CD14-positive monocyte (primary cell): Measurements from ENCODE around the gene ZDHHC19. TPM values are rescaled to one million over a fixed set of nuclear protein-coding genes. Genes with fewer than 3 reads are reported as not detected.

Experiments used
- DNase-seq, 3 donors: peaks; one replicate each; pipeline ENCODE4 v3.0.0-alpha.2; 2011 to 2022
- H2AFZ ChIP-seq: 2 replicates; pipeline ENCODE4 v1.6.0; 2012; ENCODE audit warnings: mild to moderate bottlenecking, low read depth, low read length, inconsistent platforms; ENCODE audit not compliant: insufficient read depth, poor library complexity, severe bottlenecking
- H3K27ac ChIP-seq, 2 donors: 1 replicate in 1 of 2; 2 replicates in 1 of 2; pipeline ENCODE4 v1.5.1; 2012 to 2013; ENCODE audit warnings: low read length in 2 of 2, control low read depth in 1 of 2, inconsistent platforms in 1 of 2, low read depth in 1 of 2, mild to moderate bottlenecking in 1 of 2
- H3K27me3 ChIP-seq, 2 donors: one replicate each; pipeline versions ENCODE4 v1.6.0 to v1.6.1; 2011 to 2013; ENCODE audit warnings: low read length in 2 of 2; ENCODE audit not compliant: control insufficient read depth in 2 of 2, insufficient read depth in 2 of 2
- H3K36me3 ChIP-seq, 2 donors: replicated peaks in 1 of 2; 1 replicate in 1 of 2; 2 replicates in 1 of 2; pipeline versions ENCODE4 v1.5.1 to v1.6.1; 2012 to 2013; ENCODE audit warnings: low read length in 2 of 2, control low read depth in 1 of 2, inconsistent platforms in 1 of 2, mild to moderate bottlenecking in 1 of 2; ENCODE audit not compliant: insufficient read depth in 2 of 2, control insufficient read depth in 1 of 2
- H3K4me1 ChIP-seq, 2 donors: 1 replicate in 1 of 2; 2 replicates in 1 of 2; pipeline versions ENCODE4 v1.5.1 to v1.6.1; 2012 to 2013; ENCODE audit warnings: low read length in 2 of 2, control low read depth in 1 of 2, inconsistent platforms in 1 of 2, mild to moderate bottlenecking in 1 of 2, moderate library complexity in 1 of 2; ENCODE audit not compliant: insufficient read depth in 2 of 2, control insufficient read depth in 1 of 2
- H3K4me2 ChIP-seq: replicated peaks from 2 replicates; pipeline ENCODE3; 2012; ENCODE audit warnings: low read length, moderate library complexity, mild to moderate bottlenecking; ENCODE audit not compliant: poor library complexity, severe bottlenecking; ENCODE audit errors: extremely low read depth
- H3K4me3 ChIP-seq, 3 experiments: fragments of 200-600 bp in 1 of 3; sonication (generic) in 1 of 3; replicated peaks in 1 of 3; 1 replicate in 2 of 3; 2 replicates in 1 of 3; pipeline ENCODE4 v1.5.1; 2011 to 2013; ENCODE audit warnings: low read length in 3 of 3, mild to moderate bottlenecking in 3 of 3, control low read depth in 2 of 3, low read depth in 2 of 3, inconsistent platforms in 1 of 3, moderate library complexity in 1 of 3
- H3K79me2 ChIP-seq: 2 replicates; pipeline ENCODE4 v1.6.0; 2012; ENCODE audit warnings: mild to moderate bottlenecking, control low read depth, inconsistent platforms, low read length, moderate library complexity; ENCODE audit not compliant: insufficient read depth
- H3K9ac ChIP-seq: 2 replicates; pipeline ENCODE4 v1.6.0; 2017; ENCODE audit warnings: low read length, mild to moderate bottlenecking; ENCODE audit not compliant: insufficient read depth, poor library complexity, severe bottlenecking
- H3K9me3 ChIP-seq, 2 donors: replicated peaks in 1 of 2; 1 replicate in 1 of 2; 2 replicates in 1 of 2; pipeline versions ENCODE4 v1.5.1 to v1.6.1; 2012 to 2013; ENCODE audit warnings: low read length in 2 of 2, control low read depth in 1 of 2; ENCODE audit not compliant: control insufficient read depth in 1 of 2, insufficient read depth in 1 of 2
- H4K20me1 ChIP-seq: 2 replicates; pipeline ENCODE4 v1.6.0; 2012; ENCODE audit warnings: mild to moderate bottlenecking, low read length, control low read depth, moderate library complexity; ENCODE audit not compliant: insufficient read depth
- H3K27ac Mint-ChIP-seq, 7 donors: one replicate each; pipeline ENCODE4 v1.8.0; 2020; ENCODE audit warnings: mild to moderate bottlenecking in 7 of 7, mixed read lengths in 7 of 7, moderate library complexity in 6 of 7, inconsistent platforms in 2 of 7
- H3K27me3 Mint-ChIP-seq, 3 donors: one replicate each; pipeline ENCODE4 v1.8.0; 2021 to 2022; ENCODE audit warnings: low read depth in 3 of 3, mild to moderate bottlenecking in 3 of 3, mixed read lengths in 3 of 3, moderate library complexity in 3 of 3, inconsistent platforms in 1 of 3
- H3K36me3 Mint-ChIP-seq, 2 donors: one replicate each; pipeline ENCODE4 v1.8.0; 2020; ENCODE audit warnings: mixed read lengths in 2 of 2, inconsistent platforms in 1 of 2, mild to moderate bottlenecking in 1 of 2
- H3K4me1 Mint-ChIP-seq: one replicate; pipeline ENCODE4 v1.8.0; 2020; ENCODE audit warnings: mild to moderate bottlenecking, mixed read lengths
- H3K4me3 Mint-ChIP-seq, 2 donors: one replicate each; pipeline ENCODE4 v1.8.0; 2020; ENCODE audit warnings: mild to moderate bottlenecking in 2 of 2, mixed read lengths in 2 of 2, moderate library complexity in 1 of 2
- H3K9me3 Mint-ChIP-seq, 7 donors: one replicate each; pipeline ENCODE4 v1.8.0; 2020 to 2022; ENCODE audit warnings: mixed read lengths in 7 of 7, mild to moderate bottlenecking in 6 of 7, moderate library complexity in 6 of 7, inconsistent platforms in 2 of 7
- CTCF ChIP-seq: fragments of 200-600 bp; IDR thresholded peaks from one replicate; pipeline ENCODE4 v1.8.0; 2022; ENCODE audit warnings: antibody characterized with exemption, mild to moderate bottlenecking
- WGBS: methylation state at CpG from one replicate; pipeline ENCODE4 v1.1.5; 2013; ENCODE audit warnings: missing lambda C conversion rate; ENCODE audit not compliant: insufficient coverage; 5-methylcytosine and 5-hydroxymethylcytosine counted together
- intact Hi-C, 2 donors: fragments of 100-400 bp; cut with micrococcal nuclease; formaldehyde crosslinking; loops; one replicate each; pipeline versions ENCODE4 v1.15.0 to v1.15.1; 2023
- polyA plus RNA-seq, 3 donors: library from polyadenylated mRNA; depleted of rRNA in 1 of 3; unstranded in 2 of 3; stranded (reverse) in 1 of 3; fragments of 300-500 nt in 2 of 3; fragments of >200 nt in 1 of 3; fragmentation: Illumina TruSeq in 2 of 3; gene quantifications; 1 replicate in 2 of 3; 2 replicates in 1 of 3; pipeline ENCODE4 v1.2.3, GENCODE V29; 2012 to 2021

Gene ZDHHC19
- polyA plus RNA-seq, 3 donors = not detected

- DNase-seq = peak; percentile 81 to 91 (median 87)
- intact Hi-C loops = loop anchor here (2.0 to 5.0 kb wide), 3 partner anchors 13 to 40 kb away; no protein-coding TSS in a partner anchor
- no peaks in the 10 kb centered on the region for H3K9me3 ChIP-seq
- H3K27me3 ChIP-seq = no peaks in the 10 kb centered on the region
- H2AFZ ChIP-seq = peak overlapping the region; percentile 84
- TF ChIP-seq CTCF = no peak
- peaks cover 0 to 4% of the 10 kb centered on the region in 2 donors for H3K36me3 Mint-ChIP-seq
- H4K20me1 ChIP-seq = no peaks in the 10 kb centered on the region
- peak overlapping the region; percentile 77 for H3K9ac ChIP-seq
- no peak overlapping the region for H3K4me2 ChIP-seq
- peaks cover 51 to 61% of the 10 kb centered on the region in 2 donors for H3K4me1 ChIP-seq
- H3K9me3 Mint-ChIP-seq = no peaks in the 10 kb centered on the region
- H3K4me3 ChIP-seq = peak overlapping the region in 1 of 3 experiments; percentile 7
- H3K36me3 ChIP-seq = no peaks in the 10 kb centered on the region
- peak overlapping the region; percentile 98 to 100 (median 99) for H3K27ac Mint-ChIP-seq
- H3K4me1 Mint-ChIP-seq = peaks cover 54% of the 10 kb centered on the region
- H3K27ac ChIP-seq = peak overlapping the region; percentile 96 to 99
- 19% methylated on average over 8 of the region's 11 CpGs for WGBS
- peak overlapping the region; percentile 65 to 72 for H3K4me3 Mint-ChIP-seq
- H3K27me3 Mint-ChIP-seq = peaks cover 0 to 4% (median 2%) of the 10 kb centered on the region in 3 donors
- H3K79me2 ChIP-seq = no peaks in the 10 kb centered on the region
Measured at GRCh38 chr3:196192036-196192523, 19.1 kb downstream of the ZDHHC19 start.

- H3K9ac ChIP-seq = no peak overlapping the region
- H3K4me3 Mint-ChIP-seq = no peak overlapping the region
- no peaks in the 10 kb centered on the region for H3K9me3 ChIP-seq
- H3K4me1 ChIP-seq = peaks cover 54 to 62% of the 10 kb centered on the region in 2 donors
- H3K27ac Mint-ChIP-seq = peak overlapping the region in 4 of 7 donors; percentile 20 to 80 (median 57)
- peaks cover 60% of the 10 kb centered on the region for H3K4me1 Mint-ChIP-seq
- H3K36me3 ChIP-seq = no peaks in the 10 kb centered on the region
- peaks cover 0 to 4% of the 10 kb centered on the region in 2 donors for H3K36me3 Mint-ChIP-seq
- no peaks in the 10 kb centered on the region for H3K79me2 ChIP-seq
- 97% methylated on average over 10 of the region's 16 CpGs for WGBS
- peaks cover 0 to 4% (median 2%) of the 10 kb centered on the region in 3 donors for H3K27me3 Mint-ChIP-seq
- no peaks in the 10 kb centered on the region for H3K9me3 Mint-ChIP-seq
- intact Hi-C loops = loop anchor here (5.0 kb wide), 2 partner anchors 32 to 37 kb away; no protein-coding TSS in a partner anchor
- H3K27ac ChIP-seq = no peak overlapping the region
- no peak overlapping the region for H3K4me2 ChIP-seq
- no peaks in the 10 kb centered on the region for H3K27me3 ChIP-seq
- no peak for TF ChIP-seq CTCF
- no peak for DNase-seq
- H2AFZ ChIP-seq = no peak overlapping the region
- H4K20me1 ChIP-seq = no peaks in the 10 kb centered on the region
- no peak overlapping the region for H3K4me3 ChIP-seq
Measured at GRCh38 chr3:196189566-196190347, 21.4 kb downstream of the ZDHHC19 start.
